Activated naive CD4-positive, alpha-beta T cell treated with anti-CD3 and anti-CD28 coated beads, Interleukin-2, amount 10 ng/mL, durations not matched to agents 7 days and 5 days (primary cell): ENCODE results near the gene SMIM29.
"Not testable (repeated sequence)": the region's sequence is repeated elsewhere in the genome, so short reads cannot be mapped to it uniquely, and the experiment has no call there.

ENCODE experiments used
- CTCF ChIA-PET: fragments of 350-600 bp; sonication (Branson Sonifier 250); formaldehyde crosslinking; loops from one replicate; lab custom pipeline; 2021; ENCODE audit warnings: antibody characterized with exemption; lab: Charles Lee
- DNase-seq: peaks from one replicate; pipeline ENCODE4 v3.0.0-alpha.2; 2020
- H3K27ac Mint-ChIP-seq: one replicate; pipeline ENCODE4 v1.8.0; 2021; ENCODE audit warnings: mild to moderate bottlenecking, moderate library complexity, mixed read lengths
- H3K27me3 Mint-ChIP-seq: one replicate; pipeline ENCODE4 v1.8.0; 2021; ENCODE audit warnings: mild to moderate bottlenecking, mixed read lengths
- H3K36me3 Mint-ChIP-seq: one replicate; pipeline ENCODE4 v1.8.0; 2021; ENCODE audit warnings: mixed read lengths
- H3K4me1 Mint-ChIP-seq: one replicate; pipeline ENCODE4 v1.8.0; 2021; ENCODE audit warnings: mixed read lengths
- H3K4me3 Mint-ChIP-seq: one replicate; pipeline ENCODE4 v1.8.0; 2021; ENCODE audit warnings: mild to moderate bottlenecking, moderate library complexity, mixed read lengths
- H3K9me3 Mint-ChIP-seq: one replicate; pipeline ENCODE4 v1.8.0; 2021; ENCODE audit warnings: mixed read lengths

SMIM29 gene

DNA sequence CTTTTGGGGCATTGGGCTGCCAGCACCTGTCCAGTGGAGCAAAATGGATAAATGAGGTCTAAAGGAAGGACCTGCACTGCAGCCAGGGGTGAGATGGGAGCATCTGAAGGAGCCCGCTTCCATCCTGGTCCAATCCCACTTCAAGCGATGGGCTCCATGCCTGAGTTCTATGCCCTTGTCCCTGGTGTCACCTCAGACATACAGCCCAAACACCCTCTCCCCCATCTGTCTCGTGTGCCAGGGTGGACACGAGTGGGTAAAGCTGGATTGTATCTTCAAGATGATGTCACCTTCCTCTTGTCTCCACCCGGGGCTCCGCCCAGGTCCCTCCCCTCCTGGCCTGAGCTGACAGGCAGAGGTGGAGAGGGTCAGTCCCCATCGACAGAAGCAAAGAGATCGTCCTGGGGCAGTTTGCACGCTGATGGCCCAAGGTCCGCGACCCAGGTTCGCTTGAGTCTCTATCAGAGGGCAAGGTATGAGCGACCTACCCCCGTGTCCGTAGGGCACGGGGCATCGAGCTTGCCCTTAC is 544 bp downstream of the SMIM29 start:
- H3K36me3 Mint-ChIP-seq: peaks cover 15% of the 10 kb centered on the region
- CTCF ChIA-PET: interaction anchor here (0.6 to 5.6 kb wide), 12 partner anchors 12 to 391 kb away, joined by 3 to 106 read pairs (median 4); partner anchors contain the start of gene HMGA1
- H3K4me3 Mint-ChIP-seq: peak overlapping the region; percentile 96
- peak; percentile 64 for DNase-seq
- peak overlapping the region; percentile 96 for H3K27ac Mint-ChIP-seq
- no peaks in the 10 kb centered on the region for H3K9me3 Mint-ChIP-seq
- H3K27me3 Mint-ChIP-seq: peaks cover 6% of the 10 kb centered on the region
- peaks cover 57% of the 10 kb centered on the region for H3K4me1 Mint-ChIP-seq

DNA sequence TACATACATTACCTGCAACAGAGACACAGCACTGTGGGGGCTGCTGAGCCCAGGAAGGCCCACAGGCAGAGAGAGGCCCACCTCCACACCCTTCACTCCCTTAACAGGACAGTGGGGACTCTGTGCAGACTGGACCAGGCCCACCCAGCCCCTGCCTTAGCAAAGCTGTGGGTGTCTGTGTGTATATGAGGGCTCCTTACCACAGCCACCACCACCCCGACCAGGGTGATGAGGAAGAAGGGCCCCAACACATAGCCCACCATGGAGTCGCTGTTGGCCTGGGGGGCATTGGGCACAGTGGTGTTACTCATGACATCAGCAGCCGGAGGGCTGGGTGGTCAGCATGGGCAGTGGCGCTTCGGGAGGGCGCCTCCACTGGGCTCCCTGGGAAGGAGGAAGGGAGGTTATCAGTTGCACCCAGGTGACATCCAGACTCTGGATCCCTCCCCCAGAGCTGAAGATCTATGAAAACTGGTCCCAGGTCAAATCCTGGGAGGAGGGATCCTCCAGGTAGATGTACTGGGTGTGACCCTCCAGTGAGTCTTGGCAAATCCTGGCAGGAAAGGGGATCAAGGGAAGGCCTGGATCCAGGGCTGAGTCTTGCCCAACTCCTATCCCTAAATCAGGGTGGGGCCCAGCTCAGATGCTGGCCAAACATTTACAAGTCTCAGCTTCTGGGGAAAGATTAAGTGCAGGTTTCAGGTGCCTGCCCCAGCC is 1.2 kb downstream of the SMIM29 start:
- peak overlapping the region; percentile 96 for H3K27ac Mint-ChIP-seq
- H3K27me3 Mint-ChIP-seq: peaks cover 3% of the 10 kb centered on the region
- CTCF ChIA-PET: interaction anchor here (0.6 to 5.6 kb wide), 12 partner anchors 11 to 390 kb away, joined by 3 to 106 read pairs (median 4); partner anchors contain the start of gene HMGA1
- no peaks in the 10 kb centered on the region for H3K9me3 Mint-ChIP-seq
- no peak for DNase-seq
- H3K4me3 Mint-ChIP-seq: peak overlapping the region; percentile 96
- peaks cover 63% of the 10 kb centered on the region for H3K4me1 Mint-ChIP-seq
- peaks cover 20% of the 10 kb centered on the region for H3K36me3 Mint-ChIP-seq

DNA sequence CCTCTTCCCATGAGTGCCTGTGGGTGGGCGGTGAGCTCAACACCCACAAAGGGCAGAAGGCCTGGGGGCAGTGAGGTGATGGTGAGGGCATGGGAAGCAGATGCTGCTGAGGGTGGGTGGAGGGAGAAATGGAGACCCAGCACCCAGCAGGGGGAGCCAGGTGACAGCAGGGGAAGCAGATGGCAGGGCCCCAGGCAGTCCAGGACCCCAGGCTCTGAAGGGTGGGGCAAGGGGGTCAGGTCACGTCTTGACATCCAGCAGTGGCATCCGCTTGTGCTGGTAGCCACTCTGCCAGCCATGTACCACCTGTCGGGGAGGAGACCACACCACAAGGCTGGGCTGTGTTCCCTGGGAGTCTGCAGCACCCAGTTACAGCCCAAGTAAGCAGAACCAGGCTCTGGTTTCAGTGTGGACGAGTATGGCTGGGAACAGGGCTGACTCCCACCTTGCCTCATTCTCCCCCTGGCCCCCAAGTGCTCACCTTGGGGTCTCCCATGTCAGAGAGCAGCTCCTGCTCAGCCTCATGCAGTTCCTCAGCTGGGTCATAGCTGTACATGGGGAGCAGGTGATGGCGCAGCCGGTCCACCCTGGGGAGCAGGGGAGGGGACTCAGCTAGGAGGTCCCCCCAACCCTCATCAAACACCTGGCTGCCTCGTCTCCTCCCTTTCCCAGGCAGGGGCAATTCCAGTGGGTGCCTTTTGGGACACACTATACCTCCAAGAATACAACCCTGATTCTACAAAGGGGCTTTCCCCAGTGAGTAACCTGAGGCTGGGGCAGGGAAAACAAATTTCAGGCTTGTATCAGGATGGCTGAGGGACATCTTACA is 2.0 kb downstream of the SMIM29 start:
- Mint-ChIP-seq H3K9me3 (no peaks in the 10 kb centered on the region), H3K4me3 (peak overlapping the region; percentile 45), H3K27ac (peak overlapping the region; percentile 70), H3K27me3 (no peaks in the 10 kb centered on the region), H3K36me3 (peaks cover 27% of the 10 kb centered on the region), H3K4me1 (peaks cover 68% of the 10 kb centered on the region)
- peak; percentile 69 for DNase-seq
- CTCF ChIA-PET: interaction anchor here (1.5 to 5.6 kb wide), 4 partner anchors 23 to 281 kb away, joined by 4 to 106 read pairs (median 18); no protein-coding TSS in a partner anchor

DNA sequence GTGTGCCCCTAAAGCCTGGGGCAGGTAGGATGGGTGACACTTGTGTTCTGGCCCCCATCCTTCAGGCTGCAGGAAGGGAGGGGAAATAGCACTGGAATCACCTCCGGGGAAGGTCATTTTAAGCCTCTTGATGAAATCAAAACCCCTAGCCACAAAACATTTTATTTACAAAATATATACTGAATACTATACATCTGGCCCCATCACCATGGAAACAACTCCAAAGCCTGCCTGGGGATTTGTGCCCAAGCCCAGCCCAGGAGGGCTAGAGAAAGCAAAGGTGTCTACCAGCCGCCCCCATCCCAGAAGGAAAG is 2.6 kb downstream of the SMIM29 start:
- no peak overlapping the region for H3K4me3 Mint-ChIP-seq
- H3K27ac Mint-ChIP-seq: peak overlapping the region; percentile 37
- peaks cover 33% of the 10 kb centered on the region for H3K36me3 Mint-ChIP-seq
- no peaks in the 10 kb centered on the region for H3K9me3 Mint-ChIP-seq
- CTCF ChIA-PET: interaction anchor here (1.5 to 5.6 kb wide), 3 partner anchors 51 to 281 kb away, joined by 4 to 106 read pairs (median 32); no protein-coding TSS in a partner anchor
- DNase-seq: no peak
- no peaks in the 10 kb centered on the region for H3K27me3 Mint-ChIP-seq
- H3K4me1 Mint-ChIP-seq: peaks cover 73% of the 10 kb centered on the region

DNA sequence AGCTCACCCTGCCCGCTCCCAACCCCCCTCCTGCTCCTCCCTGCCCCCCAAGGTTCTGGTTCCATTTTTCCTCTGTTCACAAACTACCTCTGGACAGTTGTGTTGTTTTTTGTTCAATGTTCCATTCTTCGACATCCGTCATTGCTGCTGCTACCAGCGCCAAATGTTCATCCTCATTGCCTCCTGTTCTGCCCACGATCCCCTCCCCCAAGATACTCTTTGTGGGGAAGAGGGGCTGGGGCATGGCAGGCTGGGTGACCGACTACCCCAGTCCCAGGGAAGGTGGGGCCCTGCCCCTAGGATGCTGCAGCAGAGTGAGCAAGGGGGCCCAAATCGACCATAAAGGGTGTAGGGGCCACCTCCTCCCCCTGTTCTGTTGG is 3.1 kb downstream of the SMIM29 start:
- CTCF ChIA-PET: interaction anchor here (1.5 to 5.6 kb wide), 2 partner anchors 50 to 282 kb away, joined by 4 to 32 read pairs; no protein-coding TSS in a partner anchor
- Mint-ChIP-seq H3K4me1 (peaks cover 78% of the 10 kb centered on the region), H3K27ac (peak overlapping the region; percentile 58), H3K36me3 (peaks cover 37% of the 10 kb centered on the region)
- not testable (repeated sequence) for DNase-seq, H3K27me3 Mint-ChIP-seq, H3K9me3 Mint-ChIP-seq, H3K4me3 Mint-ChIP-seq

DNA sequence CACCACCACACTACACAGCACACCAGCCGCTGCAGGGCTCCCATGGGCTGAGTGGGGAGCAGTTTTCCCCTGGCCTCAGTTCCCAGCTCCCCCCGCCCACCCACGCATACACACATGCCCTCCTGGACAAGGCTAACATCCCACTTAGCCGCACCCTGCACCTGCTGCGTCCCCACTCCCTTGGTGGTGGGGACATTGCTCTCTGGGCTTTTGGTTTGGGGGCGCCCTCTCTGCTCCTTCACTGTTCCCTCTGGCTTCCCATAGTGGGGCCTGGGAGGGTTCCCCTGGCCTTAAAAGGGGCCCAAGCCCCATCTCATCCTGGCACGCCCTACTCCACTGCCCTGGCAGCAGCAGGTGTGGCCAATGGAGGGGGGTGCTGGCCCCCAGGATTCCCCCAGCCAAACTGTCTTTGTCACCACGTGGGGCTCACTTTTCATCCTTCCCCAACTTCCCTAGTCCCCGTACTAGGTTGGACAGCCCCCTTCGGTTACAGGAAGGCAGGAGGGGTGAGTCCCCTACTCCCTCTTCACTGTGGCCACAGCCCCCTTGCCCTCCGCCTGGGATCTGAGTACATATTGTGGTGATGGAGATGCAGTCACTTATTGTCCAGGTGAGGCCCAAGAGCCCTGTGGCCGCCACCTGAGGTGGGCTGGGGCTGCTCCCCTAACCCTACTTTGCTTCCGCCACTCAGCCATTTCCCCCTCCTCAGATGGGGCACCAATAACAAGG is 3.6 kb downstream of the SMIM29 start:
- H3K36me3 Mint-ChIP-seq: peaks cover 42% of the 10 kb centered on the region
- H3K27me3 Mint-ChIP-seq, H3K9me3 Mint-ChIP-seq, H3K4me3 Mint-ChIP-seq, DNase-seq: not testable (repeated sequence)
- CTCF ChIA-PET: interaction anchor here (2.7 kb wide), 1 partner anchor 49 kb away, joined by 8 read pairs; no protein-coding TSS in a partner anchor
- peak overlapping the region; percentile 58 for H3K27ac Mint-ChIP-seq
- H3K4me1 Mint-ChIP-seq: peaks cover 82% of the 10 kb centered on the region

DNA sequence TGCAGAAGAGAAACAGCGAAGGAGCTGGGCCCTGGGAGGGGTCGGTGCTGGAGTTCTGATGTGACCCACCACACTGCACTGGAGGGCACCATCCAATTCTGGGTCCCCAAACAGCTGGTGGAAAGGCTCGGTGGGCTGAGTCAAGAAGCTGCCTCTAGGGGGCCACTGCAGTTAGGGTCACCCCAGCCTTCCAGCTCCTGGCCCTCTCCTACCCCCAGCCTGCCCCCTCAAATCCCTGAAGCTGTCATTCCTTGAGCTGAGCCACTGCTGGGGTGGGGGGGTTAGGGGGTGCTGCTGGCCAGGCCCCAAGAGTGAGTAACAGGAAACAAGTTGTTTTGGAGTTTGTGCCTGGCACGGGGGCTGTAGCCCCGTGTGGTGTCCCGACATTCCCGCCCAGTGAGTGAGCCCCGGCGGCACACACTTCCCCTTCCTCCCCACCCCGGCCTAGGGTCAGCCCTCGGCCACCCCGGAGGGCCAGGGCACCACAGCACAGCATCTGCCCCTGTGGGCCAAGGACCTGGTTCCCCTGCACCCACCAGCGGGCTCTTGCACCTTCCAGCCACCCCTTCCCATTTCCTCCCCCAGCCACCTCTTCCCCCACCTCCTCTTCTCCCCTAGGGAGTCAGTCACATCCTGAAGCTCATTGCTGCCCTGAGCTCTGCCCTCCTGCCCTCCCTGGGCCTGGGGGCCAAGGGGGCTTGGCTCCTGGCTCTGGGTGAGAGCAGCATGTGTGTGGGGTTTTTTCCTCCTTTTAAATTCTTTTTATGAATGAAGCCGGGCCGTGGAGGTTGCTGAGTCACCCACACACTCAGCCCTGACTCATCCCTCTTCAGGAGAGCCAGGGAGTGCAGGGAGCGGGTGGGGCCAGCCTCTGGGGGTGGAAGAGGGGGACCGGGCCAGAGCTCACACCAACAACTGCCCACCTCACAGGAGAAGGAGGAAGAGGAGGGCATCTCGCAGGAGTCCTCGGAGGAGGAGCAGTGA is 4.6 kb downstream of the SMIM29 start:
- H3K4me1 Mint-ChIP-seq: peaks cover 83% of the 10 kb centered on the region
- CTCF ChIA-PET: interaction anchor here (0.6 to 2.7 kb wide), 4 partner anchors 48 to 470 kb away, joined by 3 to 8 read pairs (median 3); no protein-coding TSS in a partner anchor
- H3K4me3 Mint-ChIP-seq: no peak overlapping the region
- H3K36me3 Mint-ChIP-seq: peaks cover 48% of the 10 kb centered on the region
- no peaks in the 10 kb centered on the region for H3K9me3 Mint-ChIP-seq
- peak overlapping the region; percentile 82 for H3K27ac Mint-ChIP-seq
- H3K27me3 Mint-ChIP-seq: no peaks in the 10 kb centered on the region
- DNase-seq: no peak

DNA sequence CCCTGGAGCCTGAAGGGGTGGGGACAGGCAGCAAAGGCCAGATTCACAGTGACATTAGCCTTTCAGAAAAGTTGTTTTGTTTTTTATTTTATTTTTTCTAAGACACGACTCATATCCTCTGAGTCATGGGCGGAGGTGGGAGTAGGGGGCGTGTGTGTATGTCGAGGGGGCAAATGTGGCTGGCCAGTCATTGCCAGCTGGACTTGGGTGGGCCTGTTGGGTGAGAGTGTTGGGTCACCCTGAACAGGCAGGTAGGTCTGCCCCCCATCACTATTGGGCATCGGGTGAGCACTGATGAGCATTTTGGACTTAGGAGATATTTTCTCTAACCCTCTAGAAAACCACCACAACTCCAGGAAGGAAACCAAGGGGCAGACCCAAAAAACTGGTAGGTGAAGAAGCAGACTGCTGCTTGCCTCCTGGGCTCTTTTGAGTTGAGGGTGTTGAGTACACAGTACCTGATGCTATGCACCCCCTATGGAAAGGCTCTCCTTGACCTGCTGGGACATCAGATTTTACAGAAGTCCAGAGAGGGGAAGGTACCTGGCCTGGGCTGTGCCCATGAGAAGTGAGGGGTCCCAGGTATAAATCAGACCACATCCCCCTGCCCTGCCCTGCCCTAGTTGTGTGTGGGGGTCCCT is 5.6 kb downstream of the SMIM29 start:
- Mint-ChIP-seq H3K36me3 (peaks cover 54% of the 10 kb centered on the region), H3K27ac (peak overlapping the region; percentile 82), H3K4me1 (peaks cover 89% of the 10 kb centered on the region), H3K27me3 (no peaks in the 10 kb centered on the region), H3K4me3 (no peak overlapping the region), H3K9me3 (no peaks in the 10 kb centered on the region)
- no peak for DNase-seq
- CTCF ChIA-PET: interaction anchor here (0.9 to 2.7 kb wide), 3 partner anchors 47 to 216 kb away, joined by 3 to 8 read pairs (median 3); no protein-coding TSS in a partner anchor

DNA sequence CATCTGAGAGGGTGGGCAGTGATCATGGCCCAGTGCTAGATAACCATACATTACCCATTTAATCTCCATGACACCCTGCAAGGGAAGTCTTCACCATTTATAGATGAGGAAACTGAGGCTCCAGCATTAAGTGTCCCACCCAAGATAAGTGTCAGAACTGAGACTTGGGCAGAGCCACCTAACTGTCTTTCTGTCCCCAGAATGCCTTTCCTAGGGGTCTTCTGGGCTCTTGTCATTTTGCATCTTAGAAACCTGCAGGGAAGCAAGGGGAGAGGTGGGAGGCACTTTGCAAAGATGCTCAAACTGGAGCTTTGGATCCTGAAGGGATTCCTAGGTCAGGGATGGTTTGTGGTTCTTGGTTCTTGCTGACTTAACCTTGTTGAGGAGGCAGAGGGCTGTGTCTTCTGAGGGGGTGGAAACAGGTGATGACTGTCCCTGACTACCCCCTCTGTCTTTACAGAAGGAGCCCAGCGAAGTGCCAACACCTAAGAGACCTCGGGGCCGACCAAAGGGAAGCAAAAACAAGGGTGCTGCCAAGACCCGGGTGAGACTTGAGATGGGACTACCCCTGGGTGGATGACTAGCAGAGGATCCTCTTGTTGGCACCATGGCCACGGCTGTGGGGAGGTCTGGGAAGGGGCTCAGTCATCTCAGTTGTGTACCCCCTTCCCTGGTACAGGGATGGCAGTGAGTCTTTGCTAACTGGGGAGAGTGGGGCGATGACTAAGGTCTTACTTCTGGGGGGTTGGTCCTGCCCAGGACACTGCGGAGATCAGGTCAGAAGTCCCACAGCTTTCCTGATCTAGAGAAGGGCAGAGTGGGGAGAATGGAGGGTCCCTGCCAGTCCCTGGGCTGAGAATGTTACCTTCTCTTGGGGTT is 6.3 kb downstream of the SMIM29 start:
- no peaks in the 10 kb centered on the region for H3K27me3 Mint-ChIP-seq
- no peak for DNase-seq
- peaks cover 55% of the 10 kb centered on the region for H3K36me3 Mint-ChIP-seq
- H3K4me1 Mint-ChIP-seq: peaks cover 83% of the 10 kb centered on the region
- H3K4me3 Mint-ChIP-seq: no peak overlapping the region
- no peaks in the 10 kb centered on the region for H3K9me3 Mint-ChIP-seq
- CTCF ChIA-PET: interaction anchor here (2.7 to 2.8 kb wide), 2 partner anchors 46 kb away, joined by 8 to 10 read pairs; no protein-coding TSS in a partner anchor
- peak overlapping the region; percentile 82 for H3K27ac Mint-ChIP-seq

DNA sequence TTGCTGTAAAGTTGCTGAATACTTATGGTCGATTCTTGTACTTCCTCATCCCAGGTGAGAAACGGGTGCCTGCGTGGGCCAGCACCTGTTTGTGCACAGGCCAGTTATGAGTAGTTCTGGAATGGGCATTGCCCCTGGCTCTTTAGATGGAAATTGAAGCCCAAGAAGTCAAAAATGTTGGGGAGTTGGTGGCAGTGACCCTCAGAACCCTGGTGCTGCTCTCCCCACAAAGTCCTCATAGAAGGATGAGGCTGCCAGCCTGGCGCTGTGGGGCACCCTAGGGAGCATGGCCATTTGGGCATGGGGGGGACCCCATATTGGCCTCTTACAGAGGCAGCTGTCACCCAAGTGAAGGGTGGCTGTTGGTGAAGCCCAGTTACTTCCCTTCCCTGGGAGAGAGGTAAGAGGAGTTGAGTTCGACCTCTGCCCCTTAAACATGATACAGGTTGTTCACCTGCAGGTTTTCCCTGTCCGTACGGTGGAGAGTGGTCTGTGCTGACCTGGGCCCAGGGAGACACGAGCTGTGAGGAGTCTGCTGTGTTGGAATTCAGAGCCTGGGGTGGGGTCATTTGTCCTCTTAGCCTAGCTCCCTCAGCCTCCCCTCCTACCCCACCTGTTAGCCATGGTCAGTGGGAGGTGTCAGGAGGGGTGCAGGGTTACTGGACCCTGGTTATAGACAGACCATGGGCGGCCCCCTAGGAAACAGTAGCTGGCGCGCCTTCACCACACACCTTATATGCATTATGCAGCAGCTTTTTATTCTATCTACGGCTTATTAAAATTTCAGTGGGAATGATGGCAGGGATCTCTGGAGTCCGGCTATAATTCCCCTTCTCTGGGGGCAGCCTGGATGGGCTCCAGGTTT is 7.2 kb downstream of the SMIM29 start:
- H3K9me3 Mint-ChIP-seq: no peaks in the 10 kb centered on the region
- H3K4me3 Mint-ChIP-seq: no peak overlapping the region
- peaks cover 76% of the 10 kb centered on the region for H3K4me1 Mint-ChIP-seq
- H3K27me3 Mint-ChIP-seq: no peaks in the 10 kb centered on the region
- CTCF ChIA-PET: interaction anchor here (2.8 kb wide), 1 partner anchor 45 kb away, joined by 10 read pairs; no protein-coding TSS in a partner anchor
- no peak for DNase-seq
- H3K27ac Mint-ChIP-seq: peak overlapping the region; percentile 67
- H3K36me3 Mint-ChIP-seq: peaks cover 55% of the 10 kb centered on the region
